ENCODE results near the gene FAM13A. TPM values are rescaled to one million over a fixed set of nuclear protein-coding genes. Genes with fewer than 3 reads are reported as not detected.
A peak's percentile ranks its signal among the peaks of the same experiment; 100 is the strongest.

The FAM13A gene
- total and polyA plus RNA-seq, 9 of the 15 experiments (the other 6 are each of a cell fraction or from before 2014, with no cell fraction given), result 11.3 to 23.3 (median 14.7) TPM

- 0 out of 2 replicates have a peak, but pooled peaks have one; percentile 4 for TF ChIP-seq REST (IDR thresholded peaks at IDR 0.05; ENCODE audit: borderline replicate concordance)
- no peak for TF ChIP-seq REST (CRISPR knock-in tag; IDR thresholded peaks at IDR 0.05; ENCODE audit: low read depth)
- TF ChIP-seq, protein P1, sequence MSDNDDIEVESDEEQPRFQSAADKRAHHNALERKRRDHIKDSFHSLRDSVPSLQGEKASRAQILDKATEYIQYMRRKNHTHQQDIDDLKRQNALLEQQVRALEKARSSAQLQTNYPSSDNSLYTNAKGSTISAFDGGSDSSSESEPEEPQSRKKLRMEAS (CRISPR knock-in tag; IDR thresholded peaks at IDR 0.05), result no peak
- no peak for TF ChIP-seq CXXC5 (CRISPR knock-in tag; IDR thresholded peaks at IDR 0.05)
- TF ChIP-seq KAT7 (CRISPR knock-in tag; IDR thresholded peaks at IDR 0.05; ENCODE audit: borderline replicate concordance), result no peak
- TF ChIP-seq EP400 (IDR thresholded peaks at IDR 0.05), result no peak
- TF ChIP-seq ZNF175 (CRISPR knock-in tag; IDR thresholded peaks at IDR 0.05; ENCODE audit: low read depth), result no peak
Measured at GRCh38 chr4:89101256-89102161, 44.5 kb upstream of the FAM13A start (continued).

Measured in K562 (cell line).